Measurements from ENCODE around the gene ANKS1B.

Gene ANKS1B

DNA sequence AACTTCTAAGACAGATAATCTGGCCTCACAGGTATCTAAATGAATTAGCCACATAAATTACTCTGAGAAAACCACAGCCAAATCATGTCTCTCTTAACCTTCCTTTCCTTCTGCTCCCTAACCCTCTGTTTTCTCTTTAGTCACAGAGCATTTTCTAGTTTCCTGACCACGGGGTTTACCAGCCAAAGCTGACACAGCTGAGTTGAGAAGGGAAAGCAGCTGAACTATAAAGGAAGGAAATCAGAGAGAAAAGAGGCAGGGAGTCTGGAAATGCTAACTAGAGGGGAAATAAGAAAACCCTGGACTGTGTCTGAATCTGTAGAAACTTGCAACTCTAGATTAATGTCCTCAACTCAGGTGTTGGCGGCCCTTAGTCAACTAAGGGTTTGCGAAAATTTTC is 24.4 kb downstream of the ANKS1B start:
- DNase-seq (ENCODE audit: low read depth) = no peak

GRCh38 chr12:99959549-99960170 is 25.1 kb downstream of the ANKS1B start:
- DNase-seq (ENCODE audit: low read depth) = no peak

GRCh38 chr12:99957866-99958466 is 26.8 kb downstream of the ANKS1B start:
- DNase-seq (ENCODE audit: low read depth) = no peak

GRCh38 chr12:99954724-99955123 is 30.0 kb downstream of the ANKS1B start:
- no peak for DNase-seq (ENCODE audit: low read depth)

GRCh38 chr12:99948370-99948769 is 36.4 kb downstream of the ANKS1B start:
- no peak for DNase-seq (ENCODE audit: low read depth)

- no peak for DNase-seq (ENCODE audit: low read depth)
These were observed 38.6 kb downstream of the ANKS1B start for GRCh38 chr12:99946131-99946530.

GRCh38 chr12:99935608-99936007 is 49.1 kb downstream of the ANKS1B start:
- DNase-seq (ENCODE audit: low read depth) = no peak

- DNase-seq (ENCODE audit: low read depth) = no peak
These were observed 58.1 kb downstream of the ANKS1B start for GRCh38 chr12:99926511-99927169.

GRCh38 chr12:99920353-99920960 is 64.3 kb downstream of the ANKS1B start:
- DNase-seq (ENCODE audit: low read depth) = no peak

- no peak for DNase-seq (ENCODE audit: low read depth)
These were observed 66.9 kb downstream of the ANKS1B start for GRCh38 chr12:99917711-99918402.

- DNase-seq (ENCODE audit: low read depth) = no peak
These were observed 68.2 kb downstream of the ANKS1B start for GRCh38 chr12:99916555-99916954.

DNA sequence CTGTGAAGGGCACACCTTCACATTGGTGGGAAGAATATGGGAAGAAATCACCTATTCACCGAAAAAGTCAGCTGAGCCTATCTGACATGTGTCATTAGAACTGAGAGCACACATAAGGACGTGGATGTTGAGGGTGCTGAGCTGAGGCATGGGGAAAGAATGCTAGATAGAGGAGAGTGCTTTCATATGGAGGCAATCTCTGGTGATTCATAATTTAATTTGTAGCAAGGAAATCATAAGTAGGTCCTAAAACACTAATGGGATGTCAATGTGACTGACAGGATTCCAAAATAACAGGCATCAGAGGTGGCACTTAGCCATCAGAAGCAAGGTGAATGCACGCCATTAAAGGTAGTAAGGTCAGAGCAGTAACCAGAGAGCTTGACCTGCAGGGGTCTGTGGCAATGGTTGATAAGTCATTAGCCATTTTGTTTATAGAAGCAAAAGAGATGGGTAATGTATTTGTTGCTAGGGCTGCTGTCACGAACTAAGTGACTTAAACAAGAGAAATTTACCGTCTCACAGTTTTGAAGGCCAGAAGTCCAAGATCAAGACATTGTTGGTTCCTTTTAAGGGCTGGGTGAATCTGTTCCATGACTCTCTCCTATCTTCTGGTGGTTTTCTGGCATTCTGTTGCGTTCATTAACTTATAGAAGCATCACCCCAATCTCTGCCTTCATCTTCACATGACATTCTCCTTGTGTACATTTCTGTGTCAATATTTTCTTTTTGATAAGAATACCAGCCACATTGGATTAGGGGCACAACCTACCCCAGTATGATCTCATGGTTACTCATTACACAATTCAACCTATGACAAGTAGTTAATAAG is 69.3 kb downstream of the ANKS1B start:
- DNase-seq (ENCODE audit: low read depth) = no peak

DNA sequence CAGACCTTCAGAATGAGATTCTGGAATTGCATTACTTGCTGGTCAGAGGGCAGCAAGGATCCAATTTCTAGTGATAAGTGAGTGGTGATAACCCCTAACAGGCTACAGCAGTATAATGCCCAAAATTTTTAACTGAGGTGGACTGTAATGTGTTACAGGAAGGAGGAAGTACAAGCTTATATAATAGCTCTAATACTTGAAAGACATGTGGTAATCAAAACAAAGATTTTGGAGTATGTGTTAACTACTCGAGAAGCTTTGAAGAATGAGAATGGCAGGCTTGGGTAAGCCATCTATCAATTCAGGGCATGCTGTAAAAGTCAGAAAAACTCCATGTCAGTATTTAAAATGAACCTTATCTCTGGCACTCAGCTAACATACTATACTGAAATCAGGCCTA is 70.5 kb downstream of the ANKS1B start:
- DNase-seq (ENCODE audit: low read depth) = no peak

GRCh38 chr12:99911967-99912366 is 72.8 kb downstream of the ANKS1B start:
- no peak for DNase-seq (ENCODE audit: low read depth)

DNA sequence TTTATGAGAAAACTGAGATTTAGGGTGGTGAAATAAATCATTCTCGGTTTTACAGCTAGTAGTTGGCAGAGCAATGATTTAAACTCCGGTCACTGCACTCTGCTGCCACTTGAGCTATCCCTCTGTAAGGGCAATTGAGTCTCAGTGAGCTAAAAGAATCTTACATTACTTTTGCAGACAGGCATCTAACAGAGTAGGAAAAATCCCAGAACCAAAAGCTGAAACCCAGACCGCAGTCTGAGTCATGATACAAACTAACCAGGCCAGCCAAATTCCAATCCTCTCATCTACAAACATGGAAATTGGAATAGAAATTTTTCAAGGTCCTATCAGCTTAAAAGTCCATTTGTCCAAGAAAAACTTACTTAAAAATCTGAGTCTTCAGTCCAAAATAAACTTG is 73.7 kb downstream of the ANKS1B start:
- no peak for DNase-seq (ENCODE audit: low read depth)

- DNase-seq (ENCODE audit: low read depth) = no peak
These were observed 74.4 kb downstream of the ANKS1B start for GRCh38 chr12:99910342-99910741.

DNA sequence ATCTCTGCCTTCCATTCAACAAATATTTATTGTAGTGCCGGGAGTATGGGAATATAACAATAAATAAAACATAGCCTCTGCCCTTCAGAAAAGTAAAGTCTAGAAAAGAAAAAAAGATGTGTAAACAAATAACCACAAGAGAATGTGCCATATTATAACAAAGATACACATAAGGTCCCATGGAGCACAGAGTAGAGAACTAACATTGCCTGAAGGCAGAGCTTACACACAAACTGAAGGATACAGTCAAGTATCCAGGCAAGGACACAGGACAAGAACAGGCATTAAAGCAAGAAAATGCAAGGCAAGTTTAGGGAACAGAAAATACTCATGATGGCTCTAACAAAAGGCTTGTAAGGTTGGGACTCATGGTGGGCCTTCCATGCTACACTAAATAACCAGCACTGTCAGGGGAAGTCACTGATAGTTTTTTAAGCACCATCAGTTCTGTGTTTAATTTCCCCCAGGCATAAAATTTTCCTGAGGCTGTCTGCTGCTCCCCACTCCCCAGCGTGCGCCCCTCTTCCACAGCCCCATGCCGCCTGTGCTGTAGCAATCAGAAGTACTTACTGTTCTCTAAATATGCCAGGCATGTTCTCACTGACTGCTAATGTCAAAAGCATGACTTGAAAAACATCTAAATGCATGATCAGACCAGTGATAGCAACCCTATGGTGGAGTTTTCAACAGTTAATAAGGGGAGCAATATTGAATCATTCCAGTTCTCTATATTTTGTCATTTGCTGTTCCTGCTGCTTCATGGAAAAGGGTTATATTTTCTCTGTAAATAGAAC is 77.8 kb downstream of the ANKS1B start:
- DNase-seq (ENCODE audit: low read depth) = no peak

GRCh38 chr12:99901181-99901580 is 83.6 kb downstream of the ANKS1B start:
- DNase-seq (ENCODE audit: low read depth) = no peak

GRCh38 chr12:99898645-99899044 is 86.1 kb downstream of the ANKS1B start:
- no peak for DNase-seq (ENCODE audit: low read depth)

- DNase-seq (ENCODE audit: low read depth) = no peak
These were observed 105.3 kb downstream of the ANKS1B start for GRCh38 chr12:99879439-99879838.

DNA sequence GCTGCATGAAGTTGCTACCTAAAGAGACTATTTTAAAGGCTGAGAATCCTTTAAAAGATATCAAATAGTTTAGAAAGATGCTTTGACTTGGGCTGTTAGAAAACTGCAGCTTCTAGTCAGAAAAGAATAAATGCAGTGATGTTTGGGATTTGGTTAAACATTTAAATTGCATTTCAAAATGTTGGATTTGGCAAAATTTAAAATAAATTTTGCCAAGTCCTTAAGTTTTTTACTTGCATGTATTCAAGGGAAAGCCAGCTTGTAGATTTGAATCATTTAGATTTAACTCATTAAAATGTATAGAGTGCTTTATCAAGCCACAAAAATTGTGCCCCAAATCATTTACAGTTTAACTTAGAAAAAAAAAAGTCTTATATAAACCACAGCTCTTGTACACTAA is 109.7 kb downstream of the ANKS1B start:
- DNase-seq (ENCODE audit: low read depth) = no peak
